ENCODE data around the gene LTK. TPM values are rescaled to one million over a fixed set of nuclear protein-coding genes. Genes with fewer than 3 reads are reported as not detected.

The LTK gene
- total RNA-seq, 1 experiment from 2014 or later, result 2.8 TPM

GRCh38 chr15:41530363-41530956 is 16.8 kb upstream of the LTK start:
- no peak for DNase-seq (ENCODE audit: low read depth)

DNA sequence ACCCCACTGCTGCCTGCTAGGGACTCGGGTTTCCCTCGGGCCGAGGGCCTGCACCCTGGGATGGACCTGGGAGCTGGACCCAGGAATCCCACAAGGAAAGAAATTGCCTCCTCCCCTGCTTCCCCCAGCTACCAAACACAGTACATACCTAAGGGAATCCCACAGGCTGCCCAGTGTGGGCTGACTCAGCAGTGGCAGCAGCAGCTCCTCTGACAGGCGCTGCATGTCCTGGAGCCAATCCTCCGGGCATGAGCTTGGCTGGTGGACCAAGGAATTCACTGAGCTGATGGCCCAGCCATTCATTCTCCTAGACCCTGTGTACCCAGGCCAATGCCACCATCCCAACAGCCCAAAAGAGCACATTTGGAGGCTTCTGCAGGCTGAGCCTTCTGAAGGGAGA is 9.5 kb upstream of the LTK start:
- no peak for DNase-seq (ENCODE audit: low read depth)

GRCh38 chr15:41521614-41522013 is 8.0 kb upstream of the LTK start:
- no peak for DNase-seq (ENCODE audit: low read depth)

DNA sequence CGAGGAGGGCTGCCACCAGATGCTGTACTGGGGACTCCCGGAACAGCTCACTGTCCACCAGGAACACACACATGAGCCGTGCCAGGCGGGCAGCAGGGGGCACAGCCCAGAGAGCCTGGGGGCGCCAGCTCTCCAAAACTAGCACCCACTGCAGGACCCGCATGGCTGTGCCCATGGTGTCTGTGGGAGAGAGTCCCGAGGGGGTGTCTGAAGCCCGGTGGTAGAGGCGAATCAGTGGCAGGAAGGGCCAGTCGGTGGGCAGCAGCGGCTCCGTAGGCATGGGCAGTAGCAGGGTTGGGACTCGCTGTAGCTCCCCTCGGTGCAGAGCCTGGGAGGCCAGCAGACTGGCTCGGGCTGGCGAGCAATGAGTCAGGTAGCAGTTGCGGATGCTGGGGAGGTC is 7.0 kb upstream of the LTK start:
- no peak for DNase-seq (ENCODE audit: low read depth)

- DNase-seq (ENCODE audit: low read depth), result no peak
These were observed 4.3 kb upstream of the LTK start for GRCh38 chr15:41517895-41518449.

DNA sequence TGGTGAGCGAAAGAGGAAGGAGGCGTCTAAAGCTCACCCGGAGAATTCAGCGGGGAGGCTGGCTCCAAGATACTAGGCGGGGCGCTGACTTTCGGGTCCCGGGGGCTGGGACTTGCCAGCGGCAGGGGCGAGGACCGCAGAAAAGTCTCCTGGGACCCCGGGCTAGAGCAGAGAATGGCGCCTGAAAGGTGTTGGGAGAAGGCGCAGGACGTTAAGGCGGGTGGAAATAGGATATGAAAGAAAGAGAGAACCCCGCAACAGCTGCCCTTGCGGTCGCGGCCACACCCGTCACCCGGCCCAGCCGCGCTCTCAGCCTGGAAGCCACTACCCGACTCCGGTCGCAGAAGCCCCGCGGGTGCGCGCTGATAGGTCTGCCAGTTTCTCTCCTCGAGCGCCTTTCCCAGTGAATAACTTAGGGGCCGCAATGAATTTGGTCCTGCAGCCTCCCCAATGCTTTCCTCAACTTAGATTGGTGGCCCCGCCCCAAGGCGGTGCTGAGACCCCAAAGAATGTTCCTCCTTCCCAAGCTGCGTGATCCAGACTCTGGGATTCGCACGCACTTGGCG is 604 bp downstream of the LTK start:
- peak; percentile 31 for DNase-seq (ENCODE audit: low read depth)

DNA sequence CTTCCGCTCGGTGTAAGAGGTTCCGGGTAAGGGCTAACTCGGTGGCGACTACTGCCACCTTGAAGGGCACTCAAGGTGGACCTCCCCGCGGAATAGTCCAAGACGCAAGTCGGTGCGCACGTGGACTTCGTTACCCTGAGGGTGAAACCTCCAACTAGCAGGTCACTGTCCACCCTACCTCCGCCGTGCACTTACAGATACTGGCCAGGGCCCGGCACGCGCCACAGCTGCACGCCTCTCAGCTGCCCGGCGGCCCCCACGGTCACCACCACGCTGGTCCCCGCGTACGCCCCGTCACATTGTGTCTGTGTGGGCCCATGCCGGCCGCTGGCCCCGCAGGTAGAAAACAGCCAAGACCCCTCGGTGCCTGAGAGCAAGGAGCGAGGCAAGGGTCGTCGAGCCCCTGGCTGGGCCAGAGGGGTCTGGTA is 1.1 kb downstream of the LTK start:
- DNase-seq (ENCODE audit: low read depth), result no peak

GRCh38 chr15:41511899-41512369 is 1.7 kb downstream of the LTK start:
- DNase-seq (ENCODE audit: low read depth), result no peak

GRCh38 chr15:41511331-41511898 is 2.2 kb downstream of the LTK start:
- no peak for DNase-seq (ENCODE audit: low read depth)

DNA sequence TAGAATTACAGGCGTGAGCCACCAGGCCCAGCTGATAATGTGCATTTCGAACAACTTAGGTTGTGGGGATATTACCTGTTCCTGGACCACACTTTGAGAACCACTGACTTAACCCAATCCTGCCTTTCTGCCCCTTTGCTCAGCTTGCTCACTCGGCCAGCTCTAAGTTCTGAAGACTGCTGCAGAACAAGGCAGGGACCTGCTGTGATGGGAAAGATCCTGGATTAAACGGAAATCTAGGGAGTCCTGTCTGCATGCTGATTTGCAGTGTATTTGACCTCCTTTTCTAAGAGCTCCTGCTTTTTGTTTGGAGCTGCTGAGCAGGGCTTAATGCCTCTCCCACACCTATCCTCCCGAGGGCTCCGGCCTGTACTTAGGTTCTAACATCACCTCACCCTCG is 2.9 kb downstream of the LTK start:
- DNase-seq (ENCODE audit: low read depth), result no peak

DNA sequence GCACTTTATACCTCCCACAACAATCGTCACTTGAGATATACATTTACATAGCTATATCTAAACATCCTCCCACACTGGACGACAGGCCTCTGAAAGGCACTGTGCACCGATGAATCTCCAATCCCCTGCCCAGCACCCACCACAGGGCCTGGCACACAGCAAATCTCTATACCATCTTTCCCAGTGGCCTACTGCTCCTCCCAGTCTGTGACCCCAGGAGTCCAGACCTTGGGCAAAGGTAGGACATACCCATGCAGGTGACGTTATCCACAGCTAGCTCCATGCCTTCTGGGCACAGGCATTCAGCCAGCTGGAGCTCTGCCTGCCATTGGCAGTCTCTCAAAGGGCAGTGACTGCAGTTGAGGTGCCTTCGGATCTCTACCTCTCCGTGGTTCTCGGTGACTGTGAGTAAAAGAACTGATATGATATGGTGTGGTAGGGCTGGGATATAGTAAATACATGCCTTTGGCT is 5.8 kb downstream of the LTK start:
- no peak for DNase-seq (ENCODE audit: low read depth)

GRCh38 chr15:41506796-41507341 is 6.8 kb downstream of the LTK start:
- no peak for DNase-seq (ENCODE audit: low read depth)

GRCh38 chr15:41505776-41506175 is 7.9 kb downstream of the LTK start:
- DNase-seq (ENCODE audit: low read depth), result no peak

GRCh38 chr15:41504751-41505492 is 8.7 kb downstream of the LTK start:
- no peak for DNase-seq (ENCODE audit: low read depth)

DNA sequence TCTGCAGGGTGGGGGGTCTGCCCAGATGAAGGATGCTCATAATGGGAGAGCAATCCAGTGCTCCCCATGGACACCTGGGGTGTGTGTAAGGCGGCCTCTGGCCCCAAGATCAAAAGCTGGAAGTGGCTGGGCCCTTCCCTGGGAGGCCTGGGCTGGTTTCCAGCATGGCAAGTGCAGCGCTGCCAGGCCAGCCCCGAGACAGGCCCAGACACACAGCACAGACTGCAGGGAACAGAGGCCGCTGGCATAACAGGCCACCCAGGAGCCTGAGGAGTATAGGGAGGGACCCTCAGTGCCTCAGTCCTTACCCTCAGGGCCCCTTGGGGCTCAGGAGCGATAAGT is 10.0 kb downstream of the LTK start:
- DNase-seq (ENCODE audit: low read depth), result no peak

GRCh38 chr15:41502795-41503668 is 10.6 kb downstream of the LTK start:
- no peak for DNase-seq (ENCODE audit: low read depth)

DNA sequence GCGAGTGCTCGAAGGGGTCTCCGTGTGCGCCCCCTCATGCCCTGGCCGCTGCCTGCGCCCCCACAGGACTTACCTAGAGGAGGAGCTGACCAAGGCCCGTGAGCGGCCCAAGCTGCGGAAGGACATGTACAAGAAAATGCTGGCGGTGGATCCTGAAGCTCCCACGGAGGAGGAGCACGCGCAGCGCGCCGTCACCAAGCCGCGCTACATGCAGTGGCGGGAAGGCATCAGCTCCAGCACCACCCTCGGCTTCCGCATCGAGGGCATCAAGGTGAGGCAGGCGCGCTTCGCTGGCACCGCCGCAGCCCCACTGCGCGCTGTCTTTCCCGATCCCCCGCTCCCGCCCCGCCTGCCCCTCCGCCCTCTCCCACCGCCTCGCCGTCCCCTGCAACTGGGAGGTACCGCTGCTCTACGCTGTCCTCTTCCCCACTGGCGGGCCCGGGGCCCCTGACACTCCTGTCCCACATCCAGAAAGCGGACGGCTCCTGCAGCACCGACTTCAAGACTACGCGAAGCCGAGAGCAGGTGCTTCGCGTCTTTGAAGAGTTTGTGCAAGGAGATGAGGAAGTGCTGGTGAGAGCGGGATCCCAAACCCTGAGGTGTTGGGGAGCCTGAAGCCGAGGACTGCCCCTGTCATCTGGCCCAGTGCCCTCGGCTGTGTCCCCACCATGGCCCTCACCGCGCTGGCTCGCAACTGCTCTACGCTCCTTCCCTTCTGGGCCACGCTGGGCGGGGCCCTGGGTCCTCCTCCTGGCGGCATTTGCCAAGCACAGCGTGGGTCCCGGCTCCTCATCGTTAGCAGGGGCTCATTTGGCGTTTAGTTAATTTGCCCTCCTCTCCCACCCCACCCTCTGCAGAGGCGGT is 11.5 kb downstream of the LTK start:
- DNase-seq (ENCODE audit: low read depth), result no peak

- no peak for DNase-seq (ENCODE audit: low read depth)
These were observed 12.3 kb downstream of the LTK start for GRCh38 chr15:41501191-41501917.

DNA sequence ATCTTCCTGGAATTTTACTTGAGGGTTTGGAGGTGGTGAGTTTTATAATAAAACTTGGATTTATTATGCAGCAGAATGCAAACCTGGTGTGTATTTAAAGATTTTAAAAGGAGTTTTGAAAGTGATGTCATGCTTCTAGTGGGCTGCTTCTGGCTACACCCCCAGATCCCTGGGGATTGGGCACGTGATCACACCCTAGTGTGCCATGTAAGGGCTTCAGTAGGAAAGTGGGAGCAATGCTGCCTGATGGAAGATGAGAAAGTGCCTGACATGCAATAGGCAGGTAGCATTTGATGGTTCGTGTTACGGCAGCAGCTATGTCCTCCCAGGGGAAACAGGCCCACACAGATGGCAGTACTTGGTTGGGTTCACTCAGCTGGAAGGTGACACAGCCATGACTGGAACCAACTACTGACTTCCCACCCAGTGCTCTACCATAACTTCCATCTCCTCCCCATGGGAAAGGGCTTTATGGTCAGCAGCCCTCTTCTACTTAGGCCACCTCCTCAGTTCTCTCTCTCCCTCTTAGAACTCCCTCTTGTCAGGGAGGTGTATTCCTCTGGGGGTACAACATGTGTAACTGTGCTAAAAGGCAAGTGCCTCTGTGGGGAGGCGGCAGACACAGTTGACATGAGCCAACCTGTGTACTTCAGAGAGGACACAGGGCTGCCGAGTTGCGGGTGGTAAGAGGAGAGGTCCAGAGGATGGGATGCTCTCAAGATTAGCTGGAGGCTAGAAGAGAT is 14.3 kb downstream of the LTK start:
- DNase-seq (ENCODE audit: low read depth), result peak; percentile 21
